ENCODE results near the gene TAS2R41.
A peak's percentile ranks its signal among the peaks of the same experiment; 100 is the strongest.
"Not testable (repeated sequence)": the region's sequence is repeated elsewhere in the genome, so short reads cannot be mapped to it uniquely, and the experiment has no call there.

Gene TAS2R41

DNA sequence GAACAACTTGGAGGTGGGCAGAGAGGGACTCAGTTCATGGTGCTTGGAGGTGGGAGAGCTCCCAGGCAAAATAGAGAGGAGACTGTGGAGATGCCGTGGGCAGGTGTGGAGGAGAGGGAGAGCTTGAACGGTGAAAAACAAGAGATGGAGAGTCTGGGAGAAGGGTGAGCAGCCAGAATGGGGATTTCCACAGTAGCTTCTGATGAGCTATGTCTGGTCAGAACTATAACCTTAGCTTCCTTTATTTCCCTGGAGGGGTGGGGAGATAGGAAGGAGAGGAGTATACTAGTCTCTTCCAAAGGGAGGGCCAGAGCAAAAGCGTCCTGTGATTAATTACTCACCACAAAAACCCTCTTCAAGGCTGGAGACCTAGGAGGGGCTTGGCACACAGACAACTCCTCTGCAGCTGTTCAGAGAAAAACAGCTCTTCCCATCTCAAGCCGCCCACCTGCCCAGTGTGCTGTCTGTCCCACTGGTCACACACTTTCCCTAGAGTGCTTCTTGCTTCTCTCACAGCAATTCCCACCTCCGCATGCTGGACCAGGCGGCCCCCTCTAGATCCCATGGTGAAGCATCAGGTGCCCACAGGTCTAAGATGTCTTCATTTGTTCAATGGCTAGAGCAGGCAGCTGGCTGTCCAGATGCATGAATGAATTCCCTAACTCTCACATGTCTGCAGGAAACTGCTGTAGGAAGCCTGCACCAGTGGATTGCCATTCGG lies 41.9 kb downstream of the TAS2R41 start:
- peak; percentile 79 for DNase-seq

DNA sequence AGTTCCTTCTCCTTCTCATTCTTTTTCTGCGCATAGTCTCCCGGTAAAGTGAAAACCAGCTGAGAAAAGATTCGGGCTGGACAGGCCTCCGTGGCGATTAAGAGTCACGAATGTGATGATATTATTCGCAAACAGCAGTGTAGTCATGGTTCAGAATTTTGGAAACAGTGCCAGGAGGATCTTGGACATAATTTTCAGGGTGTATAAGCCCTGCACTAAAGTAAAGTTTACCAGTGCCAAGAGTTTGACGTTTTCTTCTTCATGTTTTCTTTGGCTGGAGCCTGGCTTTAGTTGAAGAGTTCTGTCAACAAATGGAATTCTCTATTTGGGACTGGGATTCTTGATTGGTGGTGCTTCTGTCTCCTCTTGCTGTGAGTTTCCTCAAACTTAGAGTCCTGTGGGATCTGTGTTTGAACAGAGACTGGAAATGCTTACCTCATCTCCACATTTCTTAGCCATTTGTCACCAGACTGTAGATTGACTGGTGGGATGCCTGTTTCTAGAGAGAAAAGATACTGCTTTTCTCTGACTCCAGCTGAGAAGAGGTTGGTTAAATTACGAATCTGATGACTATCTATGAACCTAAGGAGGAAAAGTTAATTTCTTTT lies 44.7 kb downstream of the TAS2R41 start:
- not testable (repeated sequence) for DNase-seq

All from inflammatory macrophage treated with lipopolysaccharide for 4 hours (primary cell).